NCI-H446 treated with DMSO at 0.1 percent for 48 hours (cell line): Measurements from ENCODE around the gene ARL6IP6.

Source experiments
- DNase-seq: peaks from one replicate; lab custom pipeline; 2025; lab: John Stamatoyannopoulos, UW

Gene ARL6IP6

GRCh38 chr2:152804687-152805408 is 86.4 kb downstream of the ARL6IP6 start:
- DNase-seq: no peak

DNA sequence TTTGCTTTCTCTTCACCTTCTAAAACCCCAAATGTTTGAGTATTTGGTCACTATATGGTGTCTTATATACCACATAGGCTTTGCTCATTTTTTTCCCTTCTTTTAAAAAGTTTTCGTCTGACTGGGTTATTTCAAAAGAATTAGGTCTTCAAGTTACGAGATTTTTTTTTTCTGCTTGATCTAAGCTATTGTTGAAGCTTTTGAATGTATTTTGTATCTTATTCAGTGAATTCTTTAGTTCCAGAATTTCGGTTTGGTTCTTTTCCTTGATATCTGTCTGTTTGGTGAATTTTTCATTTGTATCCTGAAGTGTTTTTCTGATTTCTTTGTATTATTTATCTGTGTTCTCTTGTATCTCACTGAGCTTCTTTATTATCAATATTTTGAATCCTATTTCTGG is 93.5 kb downstream of the ARL6IP6 start:
- no peak for DNase-seq
